Vagina (tissue), 2 donors: ENCODE measurements around the gene NUBP2.

Experiments
- CTCF ChIP-seq, 3 experiments: fragments of 450-650 bp in 2 of 3; fragments of 200-600 bp in 1 of 3; sonication (generic) in 1 of 3; IDR thresholded peaks; one replicate each; pipeline ENCODE4 v1.5.1; 2017 to 2019; ENCODE audit warnings: antibody characterized with exemption in 3 of 3, mild to moderate bottlenecking in 2 of 3, moderate library complexity in 2 of 3
- POLR2A ChIP-seq, 2 donors: fragments of 450-650 bp; IDR thresholded peaks; one replicate each; pipeline ENCODE4 v1.6.1; 2017; ENCODE audit warnings: antibody characterized with exemption in 2 of 2, mild to moderate bottlenecking in 2 of 2, moderate library complexity in 2 of 2
- POLR2AphosphoS5 ChIP-seq, 2 donors: sonication (generic); formaldehyde crosslinking; IDR thresholded peaks; one replicate each; pipeline ENCODE4 v1.9.0; 2017; ENCODE audit warnings: antibody characterized with exemption in 2 of 2, mild to moderate bottlenecking in 2 of 2, low read depth in 1 of 2; ENCODE audit not compliant: insufficient read depth in 1 of 2

GRCh38 chr16:1768061-1768766 lies 14.5 kb upstream of the NUBP2 start:
- TF ChIP-seq POLR2A (IDR thresholded peaks at IDR 0.05) (no peak), CTCF (IDR thresholded peaks at IDR 0.05) (no peak), POLR2AphosphoS5 (IDR thresholded peaks at IDR 0.05; ENCODE audit: insufficient read depth in 1 of 2, low read depth in 1 of 2) (no peak)
